Esophagus squamous epithelium (tissue), 5 donors: Measurements from ENCODE around the gene ACAP1. TPM values are rescaled to one million over a fixed set of nuclear protein-coding genes. Genes with fewer than 3 reads are reported as not detected.

Experiments used
- DNase-seq: peaks from one replicate; lab custom pipeline; 2025; lab: John Stamatoyannopoulos, UW
- H3K27ac ChIP-seq, 4 donors: fragments of 200-600 bp; sonication (generic); one replicate each; pipeline ENCODE4 v1.5.1; 2016 to 2019; ENCODE audit warnings: mild to moderate bottlenecking in 1 of 4
- H3K27me3 ChIP-seq, 4 donors: fragments of 200-600 bp; sonication (generic); 1 replicate in 3 of 4; 2 replicates in 1 of 4; pipeline versions ENCODE4 v1.5.1 to v1.6.0; 2017 to 2021; ENCODE audit warnings: antibody characterized with exemption in 1 of 4
- H3K36me3 ChIP-seq, 3 donors: fragments of 200-600 bp; sonication (generic); one replicate each; pipeline ENCODE4 v1.5.1; 2016 to 2019
- H3K4me1 ChIP-seq, 3 donors: fragments of 200-600 bp; sonication (generic); one replicate each; pipeline ENCODE4 v1.5.1; 2017 to 2019
- H3K4me3 ChIP-seq, 4 donors: fragments of 200-600 bp; sonication (generic); 1 replicate in 3 of 4; 2 replicates in 1 of 4; pipeline ENCODE4 v1.5.1; 2016 to 2019; ENCODE audit warnings: mild to moderate bottlenecking in 2 of 4, moderate library complexity in 1 of 4
- H3K9me3 ChIP-seq, 3 donors: fragments of 200-600 bp; sonication (generic); one replicate each; pipeline ENCODE4 v1.5.1; 2016 to 2019
- CTCF ChIP-seq, 6 experiments: fragments of 450-650 bp in 4 of 6; fragments of 200-600 bp in 2 of 6; sonication (generic) in 2 of 6; IDR thresholded peaks; one replicate each; pipeline ENCODE4 v1.5.1; 2016 to 2019; ENCODE audit warnings: antibody characterized with exemption in 6 of 6, mild to moderate bottlenecking in 4 of 6, moderate library complexity in 4 of 6
- POLR2A ChIP-seq, 4 donors: fragments of 450-650 bp; IDR thresholded peaks; one replicate each; pipeline ENCODE4 v1.6.1; 2017; ENCODE audit warnings: antibody characterized with exemption in 4 of 4, mild to moderate bottlenecking in 4 of 4, moderate library complexity in 3 of 4
- WGBS, 2 donors: methylation state at CpG; one replicate each; pipeline ENCODE4 v1.1.5; 2018; 5-methylcytosine and 5-hydroxymethylcytosine counted together
- intact Hi-C: fragments of 100-400 bp; cut with DNase I; formaldehyde crosslinking; loops from one replicate; pipeline ENCODE4 v1.15.0; 2022
- total RNA-seq, 4 donors: library from RNA; depleted of rRNA; stranded (reverse); fragments of >200 nt; gene quantifications; one replicate each; pipeline ENCODE4 v1.1.0, GENCODE V29; 2016
- donor health status: DM: yes; HTN: yes; CAD: no.

Gene ACAP1
- total RNA-seq, 4 donors from 2014 or later = 3.2 to 5.5 (median 3.8) TPM

GRCh38 chr17:7374353-7374752, 38.0 kb downstream of the ACAP1 start:
- TF ChIP-seq CTCF (IDR thresholded peaks at IDR 0.05) = no peak
- no peak for TF ChIP-seq POLR2A (IDR thresholded peaks at IDR 0.05)
- H3K4me1 ChIP-seq = no peaks in the 10 kb centered on the region
- H3K9me3 ChIP-seq = peaks cover 0 to 5% (median 0%) of the 10 kb centered on the region in 3 donors
- 83 to 88% methylated on average over 2 of the region's 2 CpGs for WGBS, 2 donors
- intact Hi-C loops = no loop called here
- H3K4me3 ChIP-seq = no peak overlapping the region
- no peak overlapping the region for H3K27ac ChIP-seq
- no peak for DNase-seq
- H3K36me3 ChIP-seq = no peaks in the 10 kb centered on the region
- H3K27me3 ChIP-seq = no peaks in the 10 kb centered on the region

GRCh38 chr17:7379134-7379533, 42.8 kb downstream of the ACAP1 start:
- intact Hi-C loops = no loop called here
- TF ChIP-seq CTCF (IDR thresholded peaks at IDR 0.05) = no peak
- TF ChIP-seq POLR2A (IDR thresholded peaks at IDR 0.05) = no peak
- 91 to 97% methylated on average over 3 of the region's 3 CpGs for WGBS, 2 donors

GRCh38 chr17:7380321-7380720, 44.0 kb downstream of the ACAP1 start:
- peaks cover 20 to 53% (median 31%) of the 10 kb centered on the region in 3 donors for H3K4me1 ChIP-seq
- peak overlapping the region; percentile 49 to 73 (median 68) for H3K4me3 ChIP-seq
- WGBS, 2 donors = 20% methylated on average over 2 of the region's 7 CpGs; no CpG with 5 or more reads in 1 of the 2 donors
- H3K27me3 ChIP-seq = peaks cover 0 to 5% (median 0%) of the 10 kb centered on the region in 4 donors
- peak overlapping the region; percentile 81 to 89 (median 85) for H3K27ac ChIP-seq
- intact Hi-C loops = no loop called here
- no peak for DNase-seq
- no peak for TF ChIP-seq CTCF (IDR thresholded peaks at IDR 0.05)
- TF ChIP-seq POLR2A (IDR thresholded peaks at IDR 0.05) = no peak
- H3K36me3 ChIP-seq = peaks cover 0 to 25% (median 0%) of the 10 kb centered on the region in 3 donors
- peaks cover 0 to 5% (median 0%) of the 10 kb centered on the region in 3 donors for H3K9me3 ChIP-seq

More at GRCh38 chr17:7379134-7379533, 42.8 kb downstream of the ACAP1 start:
- Histone ChIP-seq H3K4me1 (peaks cover 19 to 45% (median 30%) of the 10 kb centered on the region in 3 donors), H3K27ac (no peak overlapping the region), H3K9me3 (peaks cover 0 to 5% (median 0%) of the 10 kb centered on the region in 3 donors), H3K36me3 (peaks cover 0 to 13% (median 0%) of the 10 kb centered on the region in 3 donors), H3K27me3 (peaks cover 0 to 5% (median 0%) of the 10 kb centered on the region in 4 donors), H3K4me3 (no peak overlapping the region)
- no peak for DNase-seq

- peaks cover 20 to 53% (median 31%) of the 10 kb centered on the region in 3 donors for H3K4me1 ChIP-seq
- TF ChIP-seq CTCF (IDR thresholded peaks at IDR 0.05) = peak in 1 of 6 experiments; percentile 28
- peak in 2 of 4 donors; percentile 58 to 65 for TF ChIP-seq POLR2A (IDR thresholded peaks at IDR 0.05)
- peak within 1 kb of the TSS; percentile 81 to 89 (median 85) for H3K27ac ChIP-seq
- peaks cover 0 to 33% (median 0%) of the 10 kb centered on the region in 3 donors for H3K36me3 ChIP-seq
- no peak for DNase-seq
- intact Hi-C loops = no loop called here
- peaks cover 0 to 5% (median 0%) of the 10 kb centered on the region in 4 donors for H3K27me3 ChIP-seq
- peak within 1 kb of the TSS; percentile 49 to 73 (median 68) for H3K4me3 ChIP-seq
- 3 to 5% methylated on average over 4 to 34 of the region's 52 CpGs for WGBS, 2 donors
- H3K9me3 ChIP-seq = peaks cover 0 to 5% (median 0%) of the 10 kb centered on the region in 3 donors
Measured at GRCh38 chr17:7380855-7381683, 44.7 kb downstream of the ACAP1 start, which contains the start of gene TNK1. Gene TNK1, plus strand, starts transcription at chr17:7381089. Its CDS starts 1,838 bp downstream, at chr17:7382927.

- 84% methylated on average over 6 to 7 of the region's 10 CpGs for WGBS, 2 donors
- TF ChIP-seq POLR2A (IDR thresholded peaks at IDR 0.05) (no peak), CTCF (IDR thresholded peaks at IDR 0.05) (no peak)
- peaks cover under 1 to 51% (median 4%) of the 10 kb centered on the region in 3 donors for H3K36me3 ChIP-seq
- H3K27me3 ChIP-seq = peaks cover 0 to 5% (median 0%) of the 10 kb centered on the region in 4 donors
- no peak overlapping the region for H3K27ac ChIP-seq
- DNase-seq = no peak
- intact Hi-C loops = no loop called here
- peaks cover 20 to 53% (median 31%) of the 10 kb centered on the region in 3 donors for H3K4me1 ChIP-seq
- H3K9me3 ChIP-seq = peaks cover 0 to 5% (median 0%) of the 10 kb centered on the region in 3 donors
- no peak overlapping the region for H3K4me3 ChIP-seq
Measured at GRCh38 chr17:7382901-7383300, 46.6 kb downstream of the ACAP1 start.
